ENCODE data around the gene ASS1.

- TF ChIP-seq EZH2 (IDR thresholded peaks at IDR 0.05) = no peak
- no peak for TF ChIP-seq POLR2AphosphoS5 (IDR thresholded peaks at IDR 0.05; ENCODE audit: borderline replicate concordance, low read depth, low read length)
- no peak for TF ChIP-seq FOXP2 (optimal IDR thresholded peaks at IDR 0.05; ENCODE audit: control extremely low read depth, extremely low read length, insufficient read depth)
Observed at GRCh38 chr9:130443456-130443801, 1.3 kb upstream of the ASS1 start.
